SK-N-SH (cell line): ENCODE results near the gene SLC6A3.

Experiments
- CTCF ChIP-seq: fragments of 200-600 bp; sonication (generic); IDR thresholded peaks from 2 replicates; pipeline ENCODE4 v1.6.1; 2017; ENCODE audit warnings: antibody characterized with exemption, mild to moderate bottlenecking, moderate library complexity
- EZH2phosphoT487 ChIP-seq: fragments of 200-600 bp; sonication (generic); IDR thresholded peaks from 2 replicates; pipeline ENCODE4 v1.6.1; 2017; ENCODE audit warnings: low read depth, mixed run types, mild to moderate bottlenecking, antibody characterized with exemption, moderate library complexity, borderline replicate concordance
- IRF3 ChIP-seq: fragments of 150-350 bp; IDR thresholded peaks from 2 replicates; pipeline ENCODE4 v1.6.1; 2016; ENCODE audit warnings: mild to moderate bottlenecking, low read depth, low read length
- MXI1 ChIP-seq: IDR thresholded peaks from 2 replicates; pipeline ENCODE4 v1.6.1; 2012; ENCODE audit warnings: mild to moderate bottlenecking, low read depth, low read length, improper control_type of control experiment
- POLR2AphosphoS5 ChIP-seq: IDR thresholded peaks from 2 replicates; pipeline ENCODE4 v1.6.1; 2012; ENCODE audit warnings: low read depth, low read length
- SIN3A ChIP-seq: IDR thresholded peaks from 2 replicates; pipeline ENCODE4 v1.6.1; 2012; ENCODE audit warnings: low read depth, mild to moderate bottlenecking, low read length, moderate library complexity, borderline replicate concordance
- TEAD4 ChIP-seq: IDR thresholded peaks from 2 replicates; pipeline ENCODE4 v1.4.0; 2012; ENCODE audit warnings: mild to moderate bottlenecking, borderline replicate concordance; ENCODE audit not compliant: insufficient read depth
- YY1 ChIP-seq: IDR thresholded peaks from 2 replicates; pipeline ENCODE4 v1.4.0; 2012; ENCODE audit warnings: low read depth, mild to moderate bottlenecking
- TF ChIP-seq, protein P1 (sequence below): IDR thresholded peaks from 2 replicates; pipeline ENCODE4 v1.4.0; 2012; ENCODE audit warnings: low read depth

DNA sequence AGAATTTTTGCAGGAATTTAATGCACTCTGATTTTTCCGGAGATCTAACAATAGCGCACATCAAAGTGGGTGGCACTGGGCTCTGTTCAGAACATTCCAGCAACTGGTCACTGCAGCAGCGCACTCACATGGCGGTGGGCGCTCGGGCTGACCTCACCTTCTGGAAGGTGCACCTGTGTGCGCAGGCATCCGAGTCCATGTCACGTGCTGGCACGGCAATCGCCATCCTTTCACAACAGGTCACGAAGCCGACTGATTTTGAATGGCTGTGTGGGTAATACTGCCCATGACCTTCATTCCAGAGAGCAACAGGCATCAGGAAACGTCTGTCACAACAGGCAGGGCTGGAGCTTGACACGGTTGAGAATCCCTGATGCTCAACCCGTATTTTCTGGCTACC lies 81.7 kb downstream of the SLC6A3 start:
- TF ChIP-seq CTCF (no peak), EZH2phosphoT487 (no peak), TEAD4 (no peak), POLR2AphosphoS5 (no peak), SIN3A (no peak), MXI1 (no peak), IRF3 (no peak), YY1 (no peak)
- TF ChIP-seq, protein P1, sequence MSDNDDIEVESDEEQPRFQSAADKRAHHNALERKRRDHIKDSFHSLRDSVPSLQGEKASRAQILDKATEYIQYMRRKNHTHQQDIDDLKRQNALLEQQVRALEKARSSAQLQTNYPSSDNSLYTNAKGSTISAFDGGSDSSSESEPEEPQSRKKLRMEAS, result no peak
